H7 (cell line): Measurements from ENCODE around the gene CRACDL. TPM values are rescaled to one million over a fixed set of nuclear protein-coding genes. Genes with fewer than 3 reads are reported as not detected.
"Not testable (repeated sequence)": the region's sequence is repeated elsewhere in the genome, so short reads cannot be mapped to it uniquely, and the experiment has no call there.

Experiments used
- DNase-seq: peaks from one replicate; pipeline ENCODE4 v3.0.0; 2012
- H3K27me3 ChIP-seq: 2 replicates; pipeline ENCODE4 v1.6.0; 2011; ENCODE audit warnings: mild to moderate bottlenecking, low read length; ENCODE audit not compliant: control insufficient read depth, insufficient read depth
- H3K36me3 ChIP-seq: replicated peaks from 2 replicates; pipeline ENCODE4 v1.5.1; 2011; ENCODE audit warnings: low read length; ENCODE audit not compliant: control insufficient read depth, insufficient read depth
- H3K4me3 ChIP-seq: 2 replicates; pipeline ENCODE4 v1.5.1; 2011; ENCODE audit warnings: low read depth, mild to moderate bottlenecking, control low read depth, low read length, moderate library complexity; ENCODE audit not compliant: insufficient read depth
- total RNA-seq: library from RNA; depleted of rRNA; stranded (reverse); fragments of >200 nt; shearing (Covaris generic); gene quantifications from 2 replicates; pipeline ENCODE4 v1.2.3, GENCODE V29; 2014

The CRACDL gene
- total RNA-seq, 1 experiment from 2014 or later: 0.24 TPM

DNA sequence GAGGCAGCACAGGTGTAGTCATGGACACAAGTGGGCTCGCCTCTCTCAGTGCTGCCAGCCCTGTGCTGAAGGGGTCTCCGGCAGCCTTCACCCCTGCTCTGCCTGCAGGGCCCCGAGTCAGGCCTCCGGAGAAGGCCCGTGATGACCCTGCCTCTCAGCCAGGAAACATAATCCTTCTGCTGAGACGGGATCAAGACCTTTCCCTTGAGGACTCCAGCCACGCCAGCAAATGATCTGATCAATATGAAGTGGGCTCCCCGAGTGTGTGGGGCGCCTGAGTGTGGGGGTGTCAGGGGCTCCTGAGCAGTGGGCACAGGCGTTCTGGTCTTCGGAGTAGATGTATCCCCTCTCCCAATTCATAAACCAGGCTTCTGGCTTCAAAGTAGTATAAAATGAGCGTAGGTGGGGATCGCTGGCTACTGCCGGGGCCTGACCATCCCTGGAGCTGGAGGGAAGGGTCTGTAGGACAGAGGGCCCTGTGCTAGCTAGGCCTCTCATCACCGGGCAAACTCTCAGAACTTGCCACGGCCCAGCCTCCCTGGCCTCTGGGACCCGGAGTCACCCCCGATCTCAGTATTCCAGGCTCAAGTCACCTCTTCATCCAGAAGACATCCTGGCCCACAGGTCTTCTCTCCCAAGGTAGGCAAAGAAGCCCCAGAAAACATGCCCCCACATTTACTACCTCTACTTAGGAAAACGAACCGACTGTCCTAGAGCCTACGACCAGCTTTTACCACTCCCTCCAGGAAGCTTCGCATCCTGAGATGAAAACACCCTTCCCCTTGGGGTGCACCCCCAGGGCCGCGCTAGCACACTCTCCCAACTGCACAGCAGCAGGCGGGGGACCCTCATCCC is 33.6 kb downstream of the CRACDL start:
- no peak for DNase-seq
- Histone ChIP-seq H3K4me3 (no peak overlapping the region), H3K36me3 (no peaks in the 10 kb centered on the region)

DNA sequence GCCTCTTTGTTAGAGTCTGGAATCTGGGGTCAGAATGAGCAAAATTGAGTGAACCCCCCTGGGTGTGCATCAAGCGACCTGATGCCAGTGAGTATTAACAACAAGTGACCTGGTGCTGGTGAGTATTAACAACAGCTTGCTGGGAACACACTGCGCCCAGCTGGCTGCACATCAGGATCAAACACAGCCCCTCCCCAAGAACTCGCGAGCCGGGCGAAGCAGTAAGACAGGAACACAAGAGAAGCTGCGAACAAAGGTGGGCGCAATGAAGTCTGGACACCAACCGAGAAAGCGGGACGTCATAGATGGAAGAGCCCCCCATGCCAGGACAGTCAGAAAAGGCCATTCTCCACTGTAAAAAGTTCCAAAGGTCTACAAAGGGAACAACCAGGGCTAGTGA is 34.3 kb downstream of the CRACDL start:
- H3K36me3 ChIP-seq: no peaks in the 10 kb centered on the region
- no peaks in the 10 kb centered on the region; the same call in 1 of the 2 replicates for H3K27me3 ChIP-seq
- no peak for DNase-seq
- no peak overlapping the region for H3K4me3 ChIP-seq

More for the DNA sequence above, 33.6 kb downstream of the CRACDL start:
- H3K27me3 ChIP-seq: no peaks in the 10 kb centered on the region; the same call in 1 of the 2 replicates

DNA sequence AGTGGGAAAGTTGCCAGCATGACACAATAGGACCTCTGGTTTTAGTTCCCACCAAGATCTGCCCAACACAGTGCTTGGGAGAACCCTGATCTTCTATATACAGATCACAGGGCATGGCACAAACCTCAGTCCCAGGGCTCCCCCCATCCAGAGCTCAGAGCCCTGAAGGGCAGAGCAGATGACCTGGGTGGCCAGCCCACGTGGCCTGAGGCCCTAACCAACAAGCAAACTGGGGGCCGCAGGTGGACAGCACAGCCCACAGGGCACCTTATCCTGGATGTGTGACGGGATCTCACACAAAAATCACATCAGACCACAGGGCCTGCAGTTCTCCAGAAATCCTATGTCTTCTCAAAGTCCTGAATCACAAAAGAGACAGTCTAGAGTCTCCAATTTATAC is 34.7 kb downstream of the CRACDL start:
- Histone ChIP-seq H3K4me3 (no peak overlapping the region), H3K36me3 (no peaks in the 10 kb centered on the region), H3K27me3 (no peaks in the 10 kb centered on the region; the same call in 1 of the 2 replicates)
- DNase-seq: no peak

DNA sequence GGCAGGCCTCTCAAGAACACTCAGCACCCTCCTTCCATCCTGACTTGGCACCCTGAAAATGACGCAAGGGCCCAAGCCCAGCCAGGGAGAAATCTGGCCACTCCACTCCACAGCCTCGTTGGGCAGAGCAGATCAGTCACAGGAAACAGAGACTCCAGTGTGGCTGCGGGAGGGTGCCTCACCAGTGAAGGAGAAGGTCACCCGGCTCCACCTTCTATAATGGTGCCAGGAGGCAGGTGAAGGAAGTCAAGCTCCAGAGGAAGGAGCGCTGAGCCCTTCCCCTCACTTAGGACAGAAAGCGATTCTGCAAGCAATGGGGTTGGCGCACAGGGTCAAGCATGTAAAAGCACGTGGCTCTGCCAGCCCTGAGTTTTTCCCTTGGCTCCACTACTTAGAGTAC is 35.3 kb downstream of the CRACDL start:
- Histone ChIP-seq H3K4me3 (no peak overlapping the region), H3K36me3 (no peaks in the 10 kb centered on the region), H3K27me3 (no peaks in the 10 kb centered on the region; the same call in 1 of the 2 replicates)
- DNase-seq: no peak

DNA sequence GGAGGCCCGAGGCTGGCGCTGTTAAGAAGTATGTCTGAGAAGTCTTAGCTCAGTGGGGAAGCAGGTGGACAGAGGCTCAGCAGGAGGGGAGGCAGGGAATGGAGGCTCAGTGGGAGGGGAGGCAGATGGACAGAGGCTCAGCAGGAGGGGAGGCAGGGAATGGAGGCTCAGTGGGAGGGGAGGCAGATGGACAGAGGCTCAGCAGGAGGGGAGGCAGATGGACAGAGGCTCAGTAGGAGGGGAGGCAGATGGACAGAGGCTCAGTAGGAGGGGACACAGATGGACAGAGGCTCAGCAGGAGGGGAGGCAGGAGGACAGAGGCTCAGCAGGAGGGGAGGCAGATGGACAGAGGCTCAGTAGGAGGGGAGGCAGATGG is 36.3 kb downstream of the CRACDL start:
- not testable (repeated sequence) for DNase-seq, H3K27me3 ChIP-seq, H3K4me3 ChIP-seq, H3K36me3 ChIP-seq

DNA sequence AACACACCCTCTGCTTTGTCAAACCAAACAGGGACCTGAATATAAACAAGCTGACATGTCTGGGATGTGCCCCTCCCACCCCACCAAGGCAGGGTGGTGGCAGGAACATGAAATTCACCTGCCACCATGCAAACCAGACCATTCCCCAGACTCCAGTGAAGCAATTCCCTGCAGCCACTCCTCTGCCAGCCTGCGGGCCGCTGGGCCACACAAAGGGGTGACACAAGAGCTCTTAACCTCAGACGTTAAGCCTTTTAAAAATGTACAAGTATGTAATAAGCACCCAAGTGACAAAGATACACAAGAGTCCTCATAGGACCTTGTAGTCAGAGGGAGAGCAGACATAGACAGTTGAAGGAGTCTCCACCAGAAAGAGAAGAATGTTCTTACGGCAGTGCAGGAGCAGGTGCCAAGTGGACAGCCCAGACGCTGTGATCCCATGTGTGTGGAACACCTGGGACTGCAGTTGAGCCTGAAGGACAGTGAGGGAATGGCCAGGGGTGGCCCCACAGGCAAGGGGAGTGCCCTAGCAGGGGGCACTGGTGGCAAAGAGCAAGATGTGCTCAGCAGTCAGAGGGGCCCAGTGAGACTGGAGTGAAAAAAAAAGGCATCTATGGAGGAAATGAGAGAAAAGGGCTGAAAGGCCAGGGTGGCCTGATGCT is 36.9 kb downstream of the CRACDL start:
- no peak for DNase-seq
- no peaks in the 10 kb centered on the region; the same call in 1 of the 2 replicates for H3K27me3 ChIP-seq
- no peaks in the 10 kb centered on the region for H3K36me3 ChIP-seq
- H3K4me3 ChIP-seq: no peak overlapping the region

DNA sequence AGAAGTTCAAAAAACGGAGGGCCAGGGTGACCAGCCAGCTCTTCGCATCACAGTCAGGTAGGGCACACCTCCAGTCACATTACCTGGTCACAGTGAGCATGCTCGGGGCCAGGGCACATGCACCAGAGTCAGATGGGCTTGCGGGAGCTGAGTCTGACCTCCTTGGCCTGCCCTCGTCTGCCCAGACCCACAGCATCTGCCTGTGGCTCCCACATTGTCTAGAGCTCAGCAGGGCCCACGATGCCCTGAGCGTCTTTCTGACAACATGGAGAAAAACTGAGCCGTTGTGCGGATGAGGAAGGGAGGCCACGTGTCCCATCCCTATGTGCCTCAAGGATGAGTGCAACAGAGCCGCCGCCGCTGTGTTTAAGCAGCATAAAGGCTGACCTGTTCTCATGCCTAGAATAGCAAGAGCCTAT is 37.6 kb downstream of the CRACDL start:
- no peak for DNase-seq
- Histone ChIP-seq H3K4me3 (no peak overlapping the region), H3K27me3 (no peaks in the 10 kb centered on the region), H3K36me3 (no peaks in the 10 kb centered on the region)

DNA sequence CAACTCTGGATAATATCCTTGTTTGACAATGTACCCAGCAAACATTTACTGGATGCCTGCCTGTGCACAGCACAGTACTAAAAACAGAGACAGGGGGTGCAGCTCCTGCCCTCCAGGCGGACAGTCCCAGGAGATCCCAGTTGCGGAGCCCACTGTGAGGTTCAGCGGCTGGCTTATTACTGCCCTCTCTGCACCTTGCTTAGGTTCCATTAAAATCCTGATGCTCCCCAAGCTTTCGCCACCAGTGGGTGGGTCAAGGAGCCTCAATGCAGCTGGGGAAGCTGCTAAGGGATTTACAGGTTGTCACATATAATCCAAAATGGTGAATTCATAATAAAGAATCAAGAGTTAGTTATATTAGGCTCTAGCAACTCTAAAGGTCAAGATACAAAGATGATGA is 38.3 kb downstream of the CRACDL start:
- H3K4me3 ChIP-seq: no peak overlapping the region
- H3K27me3 ChIP-seq: no peaks in the 10 kb centered on the region
- H3K36me3 ChIP-seq: no peaks in the 10 kb centered on the region
- DNase-seq: no peak

DNA sequence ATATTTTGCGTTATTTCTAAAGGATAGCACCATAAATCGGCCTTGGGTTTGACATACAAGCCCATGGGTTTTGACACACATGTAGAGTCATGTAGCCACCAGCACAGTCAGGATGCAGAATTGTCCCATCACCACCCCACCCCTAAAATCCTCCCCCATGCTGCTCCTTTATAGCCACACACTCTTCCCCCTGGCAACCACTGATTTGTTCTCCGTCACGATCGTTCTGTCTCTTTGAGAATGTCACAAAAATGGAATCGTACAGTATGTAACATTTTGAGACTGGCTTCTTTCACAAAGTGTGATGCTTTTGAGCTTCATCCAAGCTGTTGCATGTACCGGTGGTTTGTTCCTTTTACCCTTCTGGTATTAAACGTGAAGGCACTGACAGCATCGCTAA is 39.1 kb downstream of the CRACDL start:
- Histone ChIP-seq H3K36me3 (no peaks in the 10 kb centered on the region), H3K4me3 (no peak overlapping the region), H3K27me3 (no peaks in the 10 kb centered on the region)
- no peak for DNase-seq

DNA sequence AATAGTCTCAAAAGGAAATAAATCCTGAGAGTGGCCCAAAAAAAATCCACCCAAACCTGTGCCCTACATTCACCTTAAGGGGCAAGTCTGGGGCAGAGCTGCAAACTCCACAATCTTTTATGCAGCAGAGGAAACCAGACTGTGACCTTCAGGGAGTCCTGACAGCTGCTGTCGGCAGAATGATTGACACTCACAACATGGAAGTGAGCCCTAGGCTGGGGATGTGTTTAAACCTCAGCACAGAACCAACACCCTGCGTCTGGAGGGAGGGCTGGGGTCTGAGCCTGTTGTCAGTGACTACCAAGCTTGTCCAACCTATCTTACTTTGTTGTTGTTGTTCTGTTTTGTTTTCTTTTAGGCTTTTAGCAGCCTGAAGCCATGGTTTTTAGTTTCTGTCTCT is 39.6 kb downstream of the CRACDL start:
- no peak for DNase-seq
- Histone ChIP-seq H3K36me3 (no peaks in the 10 kb centered on the region), H3K27me3 (no peaks in the 10 kb centered on the region), H3K4me3 (no peak overlapping the region)

DNA sequence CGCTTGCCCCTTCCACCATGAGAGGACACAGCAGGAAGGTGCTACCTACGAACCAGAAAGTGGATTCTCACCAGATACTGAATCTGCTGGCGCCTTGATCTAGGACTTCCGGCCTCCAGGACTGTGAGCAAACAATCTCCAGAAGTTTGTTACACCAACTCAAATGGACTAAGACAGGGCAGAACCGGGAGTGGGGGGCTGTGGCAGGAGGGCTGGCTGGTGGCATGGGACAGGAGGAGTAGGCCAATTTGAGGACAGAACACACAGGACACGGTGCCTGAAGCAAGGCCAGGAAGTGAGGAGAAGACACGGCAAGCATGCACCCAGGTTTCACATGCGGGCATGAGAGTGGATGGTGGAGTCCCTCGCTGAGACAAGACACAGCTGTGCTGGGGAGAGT is 40.1 kb downstream of the CRACDL start:
- no peaks in the 10 kb centered on the region for H3K36me3 ChIP-seq
- no peak for DNase-seq
- H3K4me3 ChIP-seq: no peak overlapping the region
- H3K27me3 ChIP-seq: no peaks in the 10 kb centered on the region

DNA sequence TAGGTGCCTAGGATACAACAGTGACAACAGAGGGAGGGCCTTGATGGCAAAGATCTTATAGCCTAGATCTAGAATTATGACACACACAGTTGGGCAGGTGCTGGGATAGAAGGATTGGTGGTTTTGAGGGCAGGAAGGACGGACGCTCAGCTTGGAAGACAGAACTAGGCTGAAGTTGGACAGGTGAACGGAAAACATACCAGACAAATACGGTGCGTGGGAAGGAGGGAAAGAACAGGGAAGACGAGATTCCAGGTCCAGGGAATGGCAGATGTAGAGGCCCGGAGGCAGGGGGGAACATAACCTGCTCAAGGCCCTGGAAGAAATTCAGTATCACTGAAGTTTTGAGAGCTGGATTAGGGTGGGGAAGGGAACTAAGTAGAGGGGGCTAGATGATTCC is 40.8 kb downstream of the CRACDL start:
- Histone ChIP-seq H3K36me3 (no peaks in the 10 kb centered on the region), H3K4me3 (no peak overlapping the region), H3K27me3 (no peaks in the 10 kb centered on the region)
- no peak for DNase-seq

DNA sequence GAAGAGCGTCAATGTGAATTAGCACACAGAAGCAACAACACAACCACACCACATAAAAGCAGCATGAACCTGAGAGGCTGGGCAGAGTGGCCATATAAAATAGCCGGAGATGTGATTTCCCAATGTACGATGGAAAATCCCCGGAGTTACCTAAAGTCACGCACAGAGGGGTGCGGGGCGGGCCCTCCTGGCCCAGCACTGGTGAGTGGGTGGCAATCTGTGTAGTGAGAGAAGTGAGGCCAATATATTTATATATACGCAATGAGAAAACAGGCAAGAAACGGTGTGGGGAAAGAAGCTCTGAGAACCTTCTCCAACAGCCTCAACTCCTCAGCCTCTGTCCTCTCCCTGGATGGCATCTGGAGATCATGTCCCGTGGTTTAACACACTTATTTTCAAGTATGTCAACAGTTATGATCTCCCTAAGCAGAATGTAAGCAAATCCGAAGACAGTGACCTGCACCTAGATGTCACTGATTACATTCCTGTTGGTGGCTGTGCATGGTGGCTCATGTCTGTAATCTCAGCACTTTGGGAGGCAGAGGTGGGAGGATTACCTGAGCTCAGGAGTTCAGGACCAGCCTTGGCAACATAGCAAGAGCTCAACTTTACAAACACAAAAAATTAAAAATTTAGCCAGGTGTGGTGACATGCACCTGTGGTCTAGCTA is 41.6 kb downstream of the CRACDL start:
- Histone ChIP-seq H3K4me3 (no peak overlapping the region), H3K36me3 (no peaks in the 10 kb centered on the region), H3K27me3 (no peaks in the 10 kb centered on the region)
- no peak for DNase-seq

DNA sequence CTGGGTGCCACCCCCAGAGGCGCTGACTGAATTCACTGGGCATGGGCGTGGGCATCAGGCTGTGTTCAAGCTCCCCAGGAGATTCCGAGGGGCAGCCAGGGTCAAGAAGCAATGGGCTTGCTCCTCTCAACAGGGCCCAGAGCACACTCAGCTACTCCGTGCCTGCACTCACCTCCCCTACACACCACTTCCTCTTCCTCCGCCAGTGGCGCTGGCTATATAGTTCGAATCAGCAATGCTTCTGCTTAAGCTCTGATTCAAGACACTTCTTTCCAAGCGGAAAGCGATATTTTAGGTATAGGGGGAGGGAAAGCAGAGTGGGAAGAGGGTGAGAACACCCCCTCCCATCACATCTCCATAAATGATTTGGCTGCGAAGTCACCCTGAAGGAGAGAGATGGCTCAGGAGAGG is 42.1 kb downstream of the CRACDL start:
- no peak for DNase-seq
- H3K36me3 ChIP-seq: no peaks in the 10 kb centered on the region

DNA sequence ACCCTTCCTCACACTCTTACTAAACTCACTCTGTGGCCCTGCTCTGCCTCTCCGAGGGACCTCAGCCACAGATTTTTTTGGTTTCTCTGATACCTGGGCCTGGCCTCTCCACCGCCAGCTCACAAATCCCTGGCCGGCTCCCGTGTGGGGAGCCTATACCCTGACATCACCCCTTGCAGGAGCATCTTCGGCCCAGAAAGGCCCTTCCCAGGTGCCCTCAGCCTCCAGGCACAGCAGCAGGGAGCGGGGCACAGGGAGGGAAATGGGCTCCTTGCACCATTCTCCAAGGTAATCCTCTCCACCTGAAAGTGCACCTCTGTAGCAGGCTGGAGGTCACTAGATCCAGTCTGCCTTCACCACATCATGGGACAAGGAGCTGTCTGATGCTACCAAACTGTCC is 43.2 kb downstream of the CRACDL start:
- no peak overlapping the region for H3K4me3 ChIP-seq
- H3K27me3 ChIP-seq: no peaks in the 10 kb centered on the region
- H3K36me3 ChIP-seq: no peaks in the 10 kb centered on the region
- DNase-seq: no peak

More for the DNA sequence above, 42.1 kb downstream of the CRACDL start:
- no peaks in the 10 kb centered on the region for H3K27me3 ChIP-seq
- H3K4me3 ChIP-seq: no peak overlapping the region
